NOMO-1 (cell line): Measurements from ENCODE around the gene UBE2QL1.

ENCODE experiments used
- DNase-seq, 2 experiments: peaks; one replicate each; lab custom pipeline; 2025; ENCODE audit not compliant: unreplicated experiment in 2 of 2; lab: John Stamatoyannopoulos, UW

Gene UBE2QL1

GRCh38 chr5:6424700-6425099 lies 24.0 kb upstream of the UBE2QL1 start:
- no peak for DNase-seq

GRCh38 chr5:6427694-6428093 lies 21.0 kb upstream of the UBE2QL1 start:
- DNase-seq, result no peak

GRCh38 chr5:6430418-6431028 lies 18.1 kb upstream of the UBE2QL1 start:
- DNase-seq, result no peak

GRCh38 chr5:6431214-6432195 lies 17.2 kb upstream of the UBE2QL1 start:
- no peak for DNase-seq

GRCh38 chr5:6432206-6432605 lies 16.5 kb upstream of the UBE2QL1 start:
- no peak for DNase-seq

DNA sequence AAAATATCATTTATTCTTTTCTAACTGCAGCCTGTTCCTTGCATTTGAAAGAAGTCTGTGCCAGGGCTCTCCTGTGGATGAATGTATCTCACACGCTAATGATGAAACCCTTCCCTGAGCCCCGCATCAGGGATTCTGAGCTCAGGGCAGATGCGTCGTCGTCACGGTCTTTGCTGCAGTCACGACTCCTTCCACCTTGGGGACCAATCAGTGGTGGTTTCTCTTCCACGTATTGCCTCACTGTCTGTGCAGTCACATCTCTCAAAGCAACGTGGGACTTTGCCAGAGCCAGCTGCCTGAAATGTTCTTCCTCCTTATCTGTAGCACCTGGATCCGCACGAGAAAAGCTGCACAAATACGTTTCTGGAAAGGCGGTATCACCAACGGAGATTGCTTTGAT lies 13.9 kb upstream of the UBE2QL1 start:
- DNase-seq, result no peak

DNA sequence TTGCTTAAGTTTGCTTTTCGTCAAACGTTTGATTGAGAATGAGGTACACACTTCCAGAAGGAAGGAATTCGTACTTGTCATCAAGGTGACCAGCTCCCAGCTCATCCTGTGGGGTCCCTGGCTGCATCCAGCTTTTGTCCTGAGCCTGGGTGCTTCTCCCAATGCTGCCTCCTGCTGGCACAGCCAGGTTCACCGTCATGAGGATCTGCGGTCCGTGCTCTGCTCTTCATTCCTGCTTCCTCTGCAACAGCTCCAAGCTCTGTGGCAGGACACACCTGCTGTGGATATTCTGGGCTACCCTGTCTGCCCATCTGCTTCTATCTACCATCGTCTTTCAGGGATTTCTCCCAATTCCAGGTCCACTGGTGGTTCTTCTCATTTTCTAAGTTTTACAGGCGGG lies 13.3 kb upstream of the UBE2QL1 start:
- DNase-seq, result no peak

DNA sequence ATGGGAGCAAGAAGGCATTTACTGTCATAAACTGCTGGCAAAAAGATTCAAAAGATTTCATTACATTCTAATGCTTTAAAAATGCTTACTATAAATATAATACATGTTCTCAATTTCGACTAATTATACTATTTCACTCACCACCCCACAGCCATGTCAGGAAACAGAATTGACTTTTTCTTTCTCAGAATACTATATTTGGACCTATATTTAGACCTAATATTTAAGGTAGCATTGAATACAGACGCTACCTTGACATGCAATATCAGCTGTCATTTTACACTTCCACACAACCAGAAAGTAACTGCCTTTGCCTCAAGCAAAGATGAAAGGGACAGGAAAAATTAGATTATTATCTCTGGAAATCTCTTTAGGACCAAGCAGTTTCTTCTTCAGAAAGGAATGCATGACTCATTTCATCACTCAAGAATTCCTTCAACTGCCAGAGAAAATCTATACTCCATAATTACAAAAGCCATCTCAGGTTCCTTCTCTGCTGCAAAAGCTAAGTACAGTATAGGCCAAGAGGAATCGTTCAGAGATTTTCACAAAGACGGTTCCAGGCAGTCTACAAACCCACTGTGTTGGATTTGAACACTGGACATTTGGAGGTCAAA lies 11.8 kb upstream of the UBE2QL1 start:
- no peak for DNase-seq

- DNase-seq, result no peak
Measured at GRCh38 chr5:6439588-6440550, 8.8 kb upstream of the UBE2QL1 start.

GRCh38 chr5:6442333-6442732 lies 6.3 kb upstream of the UBE2QL1 start:
- DNase-seq, result no peak

DNA sequence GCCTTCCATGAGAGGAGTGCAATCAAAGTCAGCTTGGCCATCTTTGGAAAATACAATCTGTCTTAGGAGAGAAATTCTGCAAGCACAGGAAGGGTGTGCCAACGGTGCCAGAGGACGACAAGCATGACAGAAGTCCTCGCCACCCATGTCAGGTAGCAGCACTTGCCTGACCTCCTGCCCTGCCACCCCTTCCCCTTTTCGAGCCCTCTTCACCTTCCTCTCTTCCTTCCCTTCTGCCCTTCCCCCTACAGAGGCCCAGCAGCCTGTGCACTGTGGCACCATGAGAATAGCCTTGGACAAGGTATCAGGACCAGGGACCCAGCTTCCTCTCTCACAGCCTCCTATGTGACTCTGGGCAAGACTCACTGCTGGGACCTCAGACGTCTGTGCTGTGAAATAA lies 5.3 kb upstream of the UBE2QL1 start:
- no peak for DNase-seq

GRCh38 chr5:6446042-6446441 lies 2.6 kb upstream of the UBE2QL1 start:
- no peak for DNase-seq

GRCh38 chr5:6446626-6447309 lies 1.9 kb upstream of the UBE2QL1 start:
- DNase-seq, result no peak

DNA sequence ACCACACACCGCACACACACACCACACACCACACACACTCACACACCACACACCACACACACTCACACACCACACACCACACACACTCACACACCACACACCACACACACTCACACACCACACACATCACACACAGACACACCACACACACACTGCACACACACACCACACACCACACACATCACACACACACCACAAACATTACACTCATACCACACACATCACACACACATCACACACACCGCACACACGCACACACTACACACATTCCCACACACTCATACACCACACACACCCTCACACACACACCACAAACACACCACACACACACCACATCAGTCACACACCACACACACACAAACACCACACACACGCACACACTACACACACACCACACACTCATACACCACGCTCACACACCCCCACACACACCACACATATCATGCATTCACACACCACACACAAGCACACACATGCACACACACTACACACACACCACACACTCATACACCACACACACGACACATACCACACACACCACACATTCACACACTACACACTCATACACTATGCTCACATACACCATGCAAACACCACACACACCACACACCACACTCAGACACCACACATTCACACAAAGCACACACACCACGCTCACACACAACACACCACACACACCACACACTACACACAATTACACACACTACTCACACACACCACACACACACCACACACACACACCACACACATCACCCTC lies 1.1 kb upstream of the UBE2QL1 start:
- no peak for DNase-seq

- DNase-seq, result no peak
Measured at GRCh38 chr5:6448141-6448491, 543 bp upstream of the UBE2QL1 start.

DNA sequence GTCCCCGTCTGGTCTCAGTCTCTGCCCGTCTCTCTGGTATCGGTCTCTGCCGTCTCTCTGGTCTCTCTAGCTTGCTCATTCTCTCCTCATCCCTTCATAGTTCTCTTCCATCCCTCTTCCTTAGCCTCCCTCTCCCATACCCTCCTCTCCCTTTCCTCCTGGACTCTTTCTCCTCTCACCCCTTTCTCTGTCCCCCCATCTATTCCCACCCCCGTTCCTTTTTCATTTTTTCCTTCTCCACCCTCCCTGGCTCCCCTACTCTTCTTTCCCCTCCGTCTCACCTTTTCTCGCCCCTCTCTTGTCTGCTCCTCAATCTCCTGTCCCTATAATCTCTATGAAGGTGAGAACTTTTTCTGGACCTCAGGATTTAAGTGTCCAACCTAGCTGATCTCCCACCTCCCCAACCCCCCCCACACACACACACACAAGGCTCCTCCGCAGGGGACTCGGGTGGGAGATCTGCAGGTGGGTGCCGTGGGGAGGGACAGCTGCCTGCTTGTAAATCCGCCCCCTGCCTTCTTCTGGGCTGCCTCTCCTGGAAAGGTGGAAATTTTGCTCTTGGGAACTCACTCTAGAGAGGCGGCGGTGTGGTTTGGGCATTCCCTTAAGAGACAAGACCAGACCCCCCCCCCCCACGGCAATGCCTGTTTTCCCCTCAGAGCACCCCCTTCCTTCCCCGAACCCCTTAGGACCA lies 953 bp downstream of the UBE2QL1 start:
- DNase-seq, result no peak

- no peak for DNase-seq
Measured at GRCh38 chr5:6450319-6450833, 1.7 kb downstream of the UBE2QL1 start.

GRCh38 chr5:6452622-6453504 lies 4.2 kb downstream of the UBE2QL1 start:
- no peak for DNase-seq
